DMS153 treated with DMSO at 0.1 percent for 48 hours (cell line): ENCODE data around the gene CTLA4.

Experiments
- DNase-seq: peaks from one replicate; lab custom pipeline; 2025; ENCODE audit not compliant: unreplicated experiment; lab: John Stamatoyannopoulos, UW

The CTLA4 gene

GRCh38 chr2:203867561-203868200 is at the start of gene CTLA4:
CTLA4 (plus strand) TSS chr2:203867771; CDS start chr2:203867943, 172 bp downstream.
- no peak for DNase-seq

- DNase-seq, result no peak
These were observed 48.9 kb upstream of the CTLA4 start for GRCh38 chr2:203818656-203819055.

GRCh38 chr2:203819434-203820133 is 48.0 kb upstream of the CTLA4 start:
- no peak for DNase-seq

GRCh38 chr2:203820969-203821368 is 46.6 kb upstream of the CTLA4 start:
- DNase-seq, result no peak

- no peak for DNase-seq
These were observed 45.3 kb upstream of the CTLA4 start for GRCh38 chr2:203822240-203822639.

GRCh38 chr2:203823173-203823572 is 44.4 kb upstream of the CTLA4 start:
- no peak for DNase-seq

- DNase-seq, result no peak
These were observed 43.5 kb upstream of the CTLA4 start for GRCh38 chr2:203824057-203824456.

GRCh38 chr2:203824603-203825002 is 43.0 kb upstream of the CTLA4 start:
- DNase-seq, result no peak

GRCh38 chr2:203826704-203827103 is 40.9 kb upstream of the CTLA4 start:
- no peak for DNase-seq

GRCh38 chr2:203830304-203831055 is 37.1 kb upstream of the CTLA4 start:
- no peak for DNase-seq

GRCh38 chr2:203835420-203835819 is 32.2 kb upstream of the CTLA4 start:
- no peak for DNase-seq

GRCh38 chr2:203835892-203836800 is 31.4 kb upstream of the CTLA4 start:
- no peak for DNase-seq

GRCh38 chr2:203840655-203841205 is 26.8 kb upstream of the CTLA4 start:
- DNase-seq, result no peak

- DNase-seq, result no peak
These were observed 25.9 kb upstream of the CTLA4 start for GRCh38 chr2:203841654-203842053.

GRCh38 chr2:203842373-203842772 is 25.2 kb upstream of the CTLA4 start:
- DNase-seq, result no peak

GRCh38 chr2:203846490-203847105 is 21.0 kb upstream of the CTLA4 start:
- DNase-seq, result no peak

- DNase-seq, result no peak
These were observed 18.6 kb upstream of the CTLA4 start for GRCh38 chr2:203849010-203849409.

- DNase-seq, result no peak
These were observed 14.8 kb upstream of the CTLA4 start for GRCh38 chr2:203852760-203853159.

- no peak for DNase-seq
These were observed 14.3 kb upstream of the CTLA4 start for GRCh38 chr2:203853271-203853670.

- DNase-seq, result no peak
These were observed 13.8 kb upstream of the CTLA4 start for GRCh38 chr2:203853722-203854121.
